KBM-7 (cell line): ENCODE measurements around the gene CYFIP2.
A peak's percentile ranks its signal among the peaks of the same experiment; 100 is the strongest.

Experiments used
- DNase-seq: peaks from one replicate; pipeline ENCODE4 v3.0.0-alpha.2; 2015
- in situ Hi-C: fragments of 300-500 bp; cut with MboI; formaldehyde crosslinking; loops from 2 replicates; pipeline ENCODE4 v1.14.3; 2020; ENCODE audit warnings: low sequenced_read_pairs, low pct_unique_long_range_greater_than_20kb, mixed read lengths

CYFIP2 gene

DNA sequence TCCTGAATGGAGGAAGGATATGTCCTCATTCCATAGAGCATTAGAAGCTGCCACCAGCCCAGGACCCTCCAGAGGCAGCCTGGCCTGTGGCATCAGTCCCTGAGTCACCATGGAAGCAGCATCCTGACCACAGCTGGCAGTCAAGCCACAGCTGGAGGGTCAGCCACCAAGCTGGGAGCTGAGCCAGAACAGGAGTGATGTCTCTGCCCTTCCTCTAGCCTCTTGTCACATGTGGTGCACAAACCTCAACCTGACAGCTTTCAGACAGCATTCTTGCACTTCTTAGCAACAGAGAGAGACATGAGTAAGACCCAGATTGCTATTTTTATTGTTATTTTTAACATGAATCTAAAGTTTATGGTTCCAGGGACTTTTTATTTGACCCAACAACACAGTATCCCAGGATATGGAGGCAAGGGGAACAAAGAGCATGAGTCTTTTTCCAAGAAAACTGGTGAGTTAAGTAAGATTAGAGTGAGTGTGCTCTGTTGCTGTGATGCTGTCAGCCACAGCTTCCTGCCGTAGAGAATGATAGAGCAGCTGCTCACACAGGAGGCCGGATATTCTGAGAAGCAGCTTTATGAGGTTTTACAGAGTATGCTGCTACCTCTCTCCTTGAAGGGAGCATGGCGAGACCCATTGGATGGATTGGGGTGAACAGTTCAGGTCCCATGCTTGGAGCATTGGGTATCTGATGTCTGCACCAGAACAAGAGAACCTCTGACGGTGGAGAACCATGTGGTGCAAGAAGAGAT is 13.0 kb upstream of the CYFIP2 start:
- DNase-seq = peak; percentile 59
- in situ Hi-C loops = no loop called here

DNA sequence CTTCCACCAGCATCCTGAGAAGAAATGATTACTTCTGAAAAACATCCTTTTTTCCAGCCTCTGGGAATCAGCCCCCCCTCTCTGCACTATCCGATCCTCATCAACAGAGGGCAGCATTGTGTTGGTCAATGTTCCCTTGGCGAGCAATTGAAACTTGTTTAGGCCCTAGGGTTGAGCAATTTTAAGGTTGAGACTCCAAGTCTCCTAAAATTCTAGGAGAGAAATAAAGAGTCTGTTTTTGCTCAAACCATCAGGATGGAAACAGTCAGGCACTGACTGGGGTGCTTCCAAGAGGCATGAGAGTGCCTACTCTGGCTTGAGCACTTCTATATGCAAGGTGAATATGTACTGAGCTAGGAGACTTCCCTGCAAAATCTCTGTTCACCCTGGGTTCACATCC is 12.4 kb upstream of the CYFIP2 start:
- in situ Hi-C loops = no loop called here
- DNase-seq = peak; percentile 67

DNA sequence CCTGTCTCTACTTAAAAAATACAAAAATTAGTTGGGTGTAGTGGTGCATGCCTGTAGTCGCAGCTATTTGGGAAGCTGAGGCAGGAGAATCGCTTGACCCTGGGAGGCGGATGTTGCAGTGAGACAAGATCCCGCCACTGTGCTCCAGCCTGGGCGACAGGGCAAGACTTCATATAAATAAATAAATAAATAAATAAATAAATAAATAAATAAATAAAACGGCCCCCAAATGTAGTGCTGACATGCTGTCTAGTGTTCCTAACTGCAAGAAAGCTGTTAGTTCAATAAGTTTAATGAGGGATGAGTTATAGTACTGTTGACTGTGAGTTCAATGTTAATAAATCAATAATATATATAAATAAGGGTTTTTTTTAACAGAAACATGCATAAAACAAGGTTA is 7.5 kb upstream of the CYFIP2 start:
- DNase-seq = no peak
- in situ Hi-C loops = no loop called here

DNA sequence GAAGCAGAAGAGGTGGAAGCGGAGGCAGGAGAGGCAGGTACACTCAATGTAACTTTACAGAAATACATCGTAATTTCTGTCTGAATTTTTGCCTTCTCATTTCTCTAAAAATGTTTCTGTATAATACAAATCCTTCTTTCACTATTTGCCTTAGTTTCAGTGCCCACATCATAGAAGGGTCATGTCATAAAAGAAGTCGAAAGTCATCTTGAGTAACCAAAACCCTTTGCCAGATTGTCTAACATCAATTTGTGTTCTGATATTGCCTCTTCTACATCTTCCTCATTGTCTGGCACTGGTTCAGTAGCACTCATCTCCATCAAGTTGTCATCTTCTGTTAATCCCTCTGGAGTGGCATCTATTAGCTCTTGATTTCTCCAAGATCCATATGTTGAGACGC is 6.2 kb upstream of the CYFIP2 start:
- no peak for DNase-seq
- in situ Hi-C loops = no loop called here

DNA sequence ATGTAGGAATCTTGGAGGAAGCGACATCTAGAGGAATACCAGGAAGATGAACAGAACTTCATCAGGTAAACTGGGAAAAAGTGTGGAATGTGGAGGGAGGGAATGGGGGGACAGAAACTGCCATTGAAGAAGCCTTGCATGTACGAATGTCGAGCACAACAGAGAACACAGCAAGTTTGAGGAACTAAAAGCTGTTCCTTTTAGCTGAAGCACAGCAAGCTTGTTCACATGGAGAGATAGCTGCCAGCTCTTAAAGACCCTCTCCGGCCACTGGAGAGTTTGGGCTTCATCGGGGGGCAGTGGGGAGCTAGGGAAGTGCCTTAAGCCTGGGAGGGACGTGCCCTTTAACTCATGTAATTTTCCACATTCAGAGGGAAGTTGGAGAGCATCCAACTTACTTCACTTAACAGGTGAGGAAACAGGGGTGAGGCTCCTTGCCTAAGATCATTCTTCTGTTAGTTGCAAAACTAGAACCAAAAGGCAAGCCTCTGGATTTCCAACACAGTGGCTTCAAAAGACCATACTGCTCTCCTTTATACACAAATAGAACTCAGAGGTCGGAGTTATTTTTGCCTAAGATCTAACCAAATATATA is 2.3 kb upstream of the CYFIP2 start:
- in situ Hi-C loops = no loop called here
- no peak for DNase-seq

DNA sequence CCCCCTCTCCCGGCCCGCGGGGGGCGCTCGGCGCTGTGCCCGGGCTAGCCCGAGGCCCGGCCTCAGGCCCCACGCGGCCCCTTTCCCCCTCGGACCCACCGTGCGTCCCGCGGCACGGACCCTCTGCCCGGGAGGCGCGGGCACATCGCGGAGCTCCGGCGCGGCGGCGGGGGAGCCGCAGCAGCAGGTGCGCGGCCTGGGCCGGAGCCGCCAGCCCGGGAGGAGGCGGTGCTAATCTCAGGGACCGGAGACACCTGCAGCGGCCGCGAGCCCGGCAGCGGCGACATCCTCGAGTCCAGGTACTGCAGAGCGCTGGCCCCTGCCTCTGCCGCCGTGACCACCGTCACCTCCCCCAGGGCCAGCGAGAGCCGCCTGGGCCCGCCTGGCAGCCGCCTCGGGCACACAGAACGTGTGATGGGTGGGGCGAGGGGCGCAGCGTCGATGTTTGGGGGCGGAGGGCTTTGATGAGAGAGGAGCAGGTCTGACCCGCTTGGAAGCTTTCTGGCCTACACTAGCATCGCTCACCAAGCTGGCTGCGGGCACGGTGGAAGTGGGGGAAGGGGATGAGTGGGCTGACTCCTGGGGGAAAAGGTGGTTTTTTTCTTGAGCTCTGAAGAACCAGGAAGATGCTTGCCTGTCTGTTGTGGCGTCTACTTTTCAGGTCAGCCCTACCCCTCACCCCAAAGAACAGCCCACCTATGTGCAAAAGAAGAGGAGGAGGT is 524 bp downstream of the CYFIP2 start:
- in situ Hi-C loops = no loop called here
- DNase-seq = peak; percentile 40

DNA sequence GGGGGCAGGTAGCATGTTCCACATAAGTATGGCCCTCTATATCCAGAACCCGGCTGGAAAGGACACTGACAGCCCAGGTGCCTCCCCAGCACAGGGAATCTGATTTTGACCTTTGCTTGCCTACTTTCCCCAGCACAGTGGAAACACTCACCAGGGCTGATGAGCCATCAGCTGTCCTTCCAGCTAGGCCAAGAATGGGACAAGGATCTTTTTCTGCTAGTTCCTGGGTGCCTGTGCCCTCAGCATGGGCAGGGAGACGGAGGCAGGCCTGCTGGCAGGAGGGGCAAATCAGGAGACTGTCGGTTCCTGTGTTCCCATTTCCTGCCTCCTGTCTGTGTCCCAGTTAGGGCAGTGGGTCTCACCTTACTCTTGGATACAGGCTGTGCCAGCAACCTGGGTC is 1.1 kb downstream of the CYFIP2 start:
- in situ Hi-C loops = no loop called here
- DNase-seq = no peak

DNA sequence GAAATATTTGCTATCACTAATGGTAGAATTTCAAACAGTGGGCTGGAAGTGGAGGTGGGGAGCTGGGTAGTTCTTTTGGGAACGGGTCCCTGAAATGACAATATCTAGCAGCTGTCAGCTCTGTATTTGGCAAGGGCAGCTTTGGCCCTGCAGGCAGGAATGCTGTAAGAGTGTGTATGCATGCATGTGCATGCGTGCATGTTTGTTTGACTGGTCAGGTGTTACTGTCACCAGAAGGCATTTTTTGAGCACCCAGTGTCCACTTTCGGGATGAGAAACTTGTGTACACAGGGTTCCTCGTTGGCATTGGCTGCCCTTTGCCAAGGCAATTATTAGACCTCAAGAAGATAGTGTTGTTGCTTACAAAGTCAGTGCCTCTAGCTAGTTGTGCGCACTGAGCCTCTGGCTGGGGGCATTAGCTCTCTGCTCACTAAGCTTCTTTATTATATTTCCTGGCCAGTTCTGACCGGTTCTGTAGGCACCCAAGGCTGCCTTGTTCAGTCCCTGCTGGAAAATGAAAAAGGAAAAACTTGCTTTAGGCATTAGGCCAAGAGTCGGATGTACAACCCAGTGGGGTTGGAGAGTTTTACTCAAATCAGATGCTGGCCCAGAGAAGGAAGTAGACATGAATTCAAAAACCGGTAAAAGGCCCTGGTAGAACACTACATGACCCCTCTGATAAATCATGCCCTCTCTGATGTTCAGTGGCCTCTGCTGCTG is 2.0 kb downstream of the CYFIP2 start:
- no peak for DNase-seq

DNA sequence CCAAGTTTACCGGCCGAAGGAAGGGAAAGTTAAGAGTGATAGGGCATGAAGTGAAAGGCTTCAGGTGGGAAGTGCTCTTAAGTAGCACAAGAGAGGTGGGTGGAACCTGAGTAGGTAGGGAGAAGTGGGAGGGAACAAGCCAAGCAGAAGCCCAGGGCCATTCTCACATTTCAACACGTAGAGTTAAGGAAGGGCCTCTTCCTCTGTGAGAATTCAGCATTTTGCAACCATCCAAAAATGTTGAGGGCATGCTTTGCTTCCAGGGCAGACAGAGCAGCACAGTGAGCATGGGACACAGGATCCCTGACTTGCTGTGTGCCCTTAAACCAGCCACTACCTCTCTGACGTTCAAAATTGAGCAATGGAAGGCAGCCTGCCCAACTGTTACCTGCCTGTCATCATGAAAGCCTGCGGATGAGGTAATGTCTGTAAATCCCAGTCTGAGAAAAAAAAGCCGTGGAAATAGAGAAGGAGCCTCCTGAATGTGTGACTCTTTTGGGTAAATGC is 3.3 kb downstream of the CYFIP2 start:
- DNase-seq = peak; percentile 30
- in situ Hi-C loops = no loop called here

More for the DNA sequence above, 2.0 kb downstream of the CYFIP2 start:
- in situ Hi-C loops = no loop called here

DNA sequence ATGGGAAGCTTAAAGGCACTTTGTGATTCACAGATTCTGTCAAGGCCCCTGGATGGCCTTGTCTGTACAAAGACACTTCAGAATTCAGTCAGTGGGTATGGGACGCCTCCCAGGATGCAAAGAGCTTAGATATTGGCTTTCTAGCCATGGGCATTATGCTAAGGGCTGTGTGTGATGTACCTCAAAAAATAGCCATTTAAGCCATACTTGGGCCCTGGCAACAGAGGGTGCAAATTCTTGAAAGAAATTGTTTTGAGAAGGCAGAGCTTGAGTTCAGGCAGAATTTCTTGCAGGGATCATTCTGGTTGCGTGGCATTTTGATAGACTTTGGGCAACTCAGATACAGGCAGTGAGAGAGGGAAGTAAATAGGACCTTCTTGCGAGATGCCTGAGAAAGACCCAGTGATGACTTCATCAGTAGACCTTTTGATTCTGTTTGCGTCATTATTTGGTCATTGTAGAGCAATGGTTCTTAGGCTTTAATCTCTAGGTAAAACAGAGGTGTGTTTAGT is 3.9 kb downstream of the CYFIP2 start:
- DNase-seq = no peak
- in situ Hi-C loops = no loop called here

DNA sequence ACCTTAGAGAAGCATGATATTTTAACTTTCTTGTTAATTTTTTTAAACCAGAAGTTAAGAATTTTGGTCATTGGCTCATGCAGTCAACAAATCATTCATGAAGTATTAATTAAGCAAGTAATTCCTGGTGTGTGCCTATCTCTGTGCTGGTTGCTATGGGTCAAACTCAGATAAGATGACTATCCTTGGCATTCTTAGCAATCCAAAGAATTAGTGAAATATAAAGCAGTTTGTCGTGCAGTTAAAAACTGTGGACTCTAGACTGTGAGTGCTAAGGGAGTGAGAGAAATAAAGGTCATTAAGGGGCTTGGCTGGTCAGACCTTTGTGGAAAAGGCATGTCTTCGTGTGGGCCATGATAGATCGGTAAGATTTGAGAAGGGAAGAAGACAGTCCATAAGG is 4.8 kb downstream of the CYFIP2 start:
- DNase-seq = no peak
- in situ Hi-C loops = no loop called here

DNA sequence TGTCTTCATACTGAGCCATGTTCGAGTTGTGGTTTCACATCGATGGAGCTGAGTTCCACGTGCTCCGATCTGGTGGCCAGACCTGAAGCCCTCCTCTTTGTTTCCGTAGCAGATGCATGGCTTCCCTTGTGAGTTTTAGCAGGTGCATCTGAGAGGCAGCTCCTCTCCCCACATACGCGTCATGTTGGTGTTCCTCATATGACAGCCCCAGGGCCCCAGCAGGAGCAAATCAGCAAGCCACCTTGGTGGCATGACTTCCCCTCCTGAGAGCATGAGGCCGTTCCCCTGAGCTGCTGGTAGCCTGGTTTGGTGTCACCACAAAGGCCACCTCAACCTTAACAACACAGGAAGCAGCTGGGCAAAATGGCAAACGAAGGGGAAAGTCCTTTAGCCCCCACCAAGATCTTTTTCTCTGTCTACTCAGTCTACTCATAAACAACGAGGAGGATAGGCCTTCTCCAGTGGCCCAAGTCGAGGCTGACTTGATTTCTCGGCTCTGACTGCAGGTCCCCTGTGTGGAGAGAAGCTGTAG is 5.9 kb downstream of the CYFIP2 start:
- peak; percentile 96 for DNase-seq
- in situ Hi-C loops = no loop called here

DNA sequence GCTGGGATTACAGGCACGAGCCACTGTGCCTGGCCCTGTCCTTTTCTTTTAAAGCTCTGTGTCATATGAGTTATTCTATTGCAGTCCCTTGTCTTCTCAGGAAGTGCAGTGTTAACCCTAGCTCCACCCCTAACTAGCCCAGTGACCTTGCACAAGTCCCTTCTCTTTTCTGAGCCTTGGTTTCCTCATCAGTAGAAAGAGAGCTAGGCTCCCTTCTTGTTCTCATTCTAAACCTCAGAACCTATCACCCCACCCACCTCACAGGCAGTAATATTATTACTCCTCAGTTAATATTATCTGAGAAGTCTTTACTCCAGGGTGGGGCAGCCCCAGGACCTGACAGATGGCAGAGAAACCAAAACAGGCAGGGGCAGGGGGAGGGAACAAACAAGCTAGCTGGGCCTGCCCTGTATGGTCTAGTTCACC is 7.2 kb downstream of the CYFIP2 start:
- DNase-seq = peak; percentile 36
- in situ Hi-C loops = no loop called here

DNA sequence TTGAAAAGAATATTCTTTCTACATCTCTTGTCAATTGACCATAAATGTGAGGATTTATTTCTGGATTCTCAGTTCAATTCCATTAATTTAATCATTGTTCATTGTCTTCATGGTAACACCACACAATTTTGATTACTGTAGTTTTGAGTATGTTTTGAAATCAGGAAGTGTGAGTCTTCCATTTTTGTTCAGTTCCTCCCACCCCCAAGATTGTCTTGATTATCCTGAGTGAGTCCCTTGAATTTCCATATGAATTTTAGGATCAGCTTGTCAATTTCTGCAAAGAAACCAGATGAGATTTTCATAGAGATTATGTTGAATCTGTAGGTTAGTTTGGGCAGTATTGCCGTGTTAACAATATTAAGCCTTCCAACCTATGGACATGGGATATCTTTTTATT is 9.5 kb downstream of the CYFIP2 start:
- no peak for DNase-seq
- in situ Hi-C loops = no loop called here

DNA sequence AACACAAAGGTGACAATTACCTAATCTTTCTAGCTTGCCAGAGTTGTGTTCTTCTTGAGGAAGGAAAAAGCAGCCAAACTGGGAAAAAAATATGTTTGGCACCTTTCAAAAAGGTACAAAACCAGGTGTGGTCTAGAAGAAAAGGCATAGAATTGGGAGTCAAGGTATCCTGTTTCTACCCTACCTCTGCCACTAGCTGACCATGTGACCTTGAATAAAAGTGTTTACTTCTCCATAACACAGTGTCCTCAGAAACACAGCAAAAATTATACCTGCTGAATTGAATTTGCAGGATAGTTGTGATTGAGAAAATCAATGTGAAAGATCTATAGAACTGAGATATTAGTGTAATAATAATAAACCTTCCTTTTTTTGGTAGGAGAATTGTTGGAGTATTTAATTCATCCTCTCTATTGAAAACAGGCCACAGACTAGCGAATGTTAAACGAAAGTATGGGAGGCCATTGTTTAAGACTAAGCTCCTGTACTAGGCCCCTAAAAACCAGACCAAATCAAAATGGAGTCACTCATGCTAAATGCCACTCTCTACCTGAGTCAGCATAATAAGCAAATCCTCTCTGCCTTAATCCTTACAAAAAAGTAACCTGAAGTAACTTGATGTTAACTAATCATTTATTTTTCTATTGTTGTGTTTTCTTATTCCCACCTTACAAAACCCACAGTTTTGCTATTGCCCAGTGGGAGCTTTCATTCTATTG is 12.6 kb downstream of the CYFIP2 start:
- in situ Hi-C loops = no loop called here

DNA sequence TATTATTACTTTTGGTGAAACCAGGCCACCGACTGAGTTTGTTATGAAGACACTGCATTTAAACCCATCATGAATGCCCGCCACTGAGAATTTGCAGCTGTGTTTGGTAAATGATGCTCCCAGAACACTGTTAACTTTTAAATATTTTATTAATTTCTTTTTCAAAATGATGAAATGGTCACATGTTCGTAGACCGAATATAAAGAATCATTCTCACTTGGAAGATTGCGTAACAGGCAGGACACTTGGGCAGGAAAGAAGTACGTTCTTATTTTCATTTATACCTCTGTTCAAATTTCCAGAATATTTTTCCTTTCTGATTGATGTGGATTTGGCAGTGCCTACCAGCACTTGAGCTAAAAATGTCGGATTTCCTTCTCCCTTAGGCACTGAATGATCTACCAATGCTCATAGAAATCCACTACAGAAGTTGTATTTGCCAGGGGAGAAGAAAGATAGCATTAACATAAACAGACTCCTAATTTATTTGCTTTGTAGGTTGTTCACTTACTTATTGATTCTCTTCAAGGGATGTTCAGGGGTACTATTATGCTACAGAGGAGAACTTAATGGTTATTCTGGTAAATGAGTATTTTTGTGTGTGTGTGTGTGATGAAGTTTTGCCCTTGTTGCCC is 13.8 kb downstream of the CYFIP2 start:
- in situ Hi-C loops = no loop called here
- DNase-seq = no peak

More for the DNA sequence above, 12.6 kb downstream of the CYFIP2 start:
- DNase-seq = no peak

DNA sequence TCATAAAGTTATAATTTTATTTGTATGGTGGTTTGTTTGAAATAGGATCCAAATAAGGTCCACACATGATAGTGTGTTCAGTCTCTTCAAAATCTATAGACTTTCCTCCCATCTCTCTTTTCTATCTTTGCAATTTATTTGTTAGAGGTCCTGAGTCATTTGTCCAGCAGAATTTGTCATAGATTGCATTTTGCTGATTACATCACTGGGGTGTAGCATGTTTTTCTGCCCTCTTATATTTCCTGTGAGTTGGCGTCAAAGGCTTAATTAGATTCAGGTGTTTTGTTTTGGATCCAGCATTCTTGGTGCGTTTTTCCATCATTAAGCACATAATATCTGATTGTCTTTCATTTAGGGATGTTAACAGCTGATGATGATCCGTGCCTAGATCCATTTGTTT is 15.0 kb downstream of the CYFIP2 start:
- no peak for DNase-seq

DNA sequence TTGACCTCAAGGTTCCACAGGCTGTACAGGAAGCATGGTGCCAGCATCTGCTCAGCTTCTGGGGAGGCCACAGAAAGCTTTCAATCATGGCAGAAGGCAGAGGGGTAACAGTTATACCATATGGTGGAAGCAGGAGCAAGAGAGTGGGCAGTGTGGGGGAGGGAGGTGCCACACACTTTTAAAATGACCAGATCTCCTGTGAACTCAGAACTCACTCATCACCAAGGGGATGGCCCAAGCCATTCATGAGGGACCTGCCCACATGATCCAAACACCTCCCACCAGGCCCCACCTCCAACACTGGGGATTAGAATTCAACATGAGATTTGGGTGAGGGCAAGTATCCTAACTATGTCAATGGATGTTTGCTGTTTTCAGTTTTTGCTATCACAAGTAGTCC is 16.2 kb downstream of the CYFIP2 start:
- in situ Hi-C loops = no loop called here
- DNase-seq = no peak

More for the DNA sequence above, 15.0 kb downstream of the CYFIP2 start:
- in situ Hi-C loops = no loop called here
